CD4-positive, alpha-beta T cell treated with Interleukin-21 for 1 hour (primary cell): ENCODE data around the gene PHF19.

Experiments
- DNase-seq: peaks from one replicate; pipeline ENCODE4 v3.0.0-alpha.2; 2020

Gene PHF19

DNA sequence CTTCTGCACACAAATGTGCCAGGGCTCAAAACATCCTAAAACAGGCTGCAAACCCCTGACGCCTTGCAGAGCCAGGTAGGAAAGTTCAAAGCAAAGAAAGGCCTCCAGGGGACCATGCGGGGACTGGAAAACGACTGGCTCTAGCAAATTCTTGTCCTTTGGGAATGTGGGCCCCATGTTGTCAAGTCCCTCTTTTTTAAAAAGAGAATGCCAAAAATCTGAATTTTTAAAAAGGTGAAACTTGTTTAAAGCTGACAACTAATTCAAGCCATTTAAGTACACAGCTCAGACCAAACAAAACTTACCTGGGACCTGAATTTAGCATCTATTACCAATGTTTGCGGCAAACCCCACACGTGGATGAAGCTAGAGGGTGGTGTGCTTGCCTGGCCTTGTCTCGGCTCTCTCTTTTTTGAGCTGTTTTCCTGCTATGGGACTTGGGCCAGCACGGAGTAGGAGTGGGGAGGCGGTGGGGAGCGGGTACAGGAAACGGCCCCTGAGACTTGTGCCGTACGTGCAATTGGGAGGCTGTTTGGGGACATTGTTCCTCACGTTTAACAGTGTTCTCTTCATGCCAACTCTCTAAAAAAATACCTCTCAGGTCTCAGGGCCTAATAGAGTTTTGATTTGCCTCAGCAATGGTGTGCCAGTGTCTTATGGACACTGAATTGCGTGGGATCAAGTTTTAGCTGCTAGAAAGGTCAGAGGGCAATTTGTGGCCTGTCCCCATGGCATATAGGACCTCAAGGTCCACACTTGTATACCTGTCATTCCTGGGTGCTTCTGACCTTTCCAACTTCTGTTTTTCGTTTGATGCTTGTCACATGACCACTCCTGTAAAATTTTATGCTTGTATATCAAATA is 15.1 kb upstream of the PHF19 start:
- DNase-seq, result peak; percentile 41

DNA sequence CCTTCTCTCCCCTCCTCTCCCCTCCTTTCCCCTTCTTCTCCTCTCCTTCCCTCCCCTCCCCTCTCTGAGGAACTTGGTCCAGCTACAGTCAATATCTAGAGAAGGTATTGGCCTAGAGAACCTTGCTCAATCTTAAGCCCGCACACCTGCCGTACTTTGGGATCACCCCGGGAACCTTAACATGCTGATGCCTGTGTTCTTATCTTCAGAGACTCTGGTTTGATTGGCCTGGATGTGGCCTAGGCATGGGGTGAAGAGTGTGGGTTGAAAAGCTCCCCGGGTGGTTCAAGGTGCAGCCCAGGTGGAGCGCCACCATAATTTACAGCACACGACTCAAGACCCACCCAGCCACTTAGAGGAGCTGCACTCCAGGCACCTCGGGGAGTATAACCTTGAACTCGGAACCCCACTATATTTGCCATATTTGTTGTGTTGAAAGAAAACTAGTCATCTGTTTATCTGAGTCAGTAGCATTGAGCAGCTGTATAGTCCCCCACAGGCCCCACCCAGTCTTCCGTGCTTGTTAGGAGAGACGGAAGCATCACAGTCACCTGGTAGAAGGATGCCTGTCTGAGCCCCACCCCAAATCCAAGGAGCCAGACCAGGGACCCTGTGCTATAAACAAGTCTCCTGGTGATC is 14.4 kb upstream of the PHF19 start:
- peak; percentile 62 for DNase-seq

GRCh38 chr9:120890320-120891244 is 13.6 kb upstream of the PHF19 start:
- peak; percentile 73 for DNase-seq

GRCh38 chr9:120889606-120890271 is 12.8 kb upstream of the PHF19 start:
- no peak for DNase-seq

- DNase-seq, result no peak
Observed at GRCh38 chr9:120888626-120889025, 11.6 kb upstream of the PHF19 start.

DNA sequence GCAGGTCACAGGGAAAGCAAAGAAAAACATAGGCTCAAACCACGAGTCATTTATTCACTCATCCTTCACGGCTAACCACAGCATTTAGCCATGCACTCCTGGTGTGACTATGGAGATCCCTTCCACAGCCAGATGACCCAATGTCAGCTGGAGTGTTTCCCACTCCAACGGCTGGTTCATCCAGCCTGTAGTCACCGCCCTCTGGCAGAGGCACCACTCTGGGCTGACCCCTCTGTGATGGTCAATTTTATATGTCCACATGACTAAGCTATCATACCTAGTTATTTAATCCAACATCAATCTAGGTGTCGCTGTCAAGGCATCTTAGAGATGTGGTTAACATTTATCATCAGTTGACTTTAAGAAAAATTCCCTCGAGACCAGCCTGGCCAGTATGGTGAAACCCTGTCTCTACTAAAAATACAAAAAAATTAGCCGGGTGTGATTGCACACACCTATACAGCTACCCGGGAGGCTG is 9.5 kb upstream of the PHF19 start:
- DNase-seq, result no peak

- DNase-seq, result no peak
Observed at GRCh38 chr9:120885958-120886357, 9.0 kb upstream of the PHF19 start.

- DNase-seq, result no peak
Observed at GRCh38 chr9:120885457-120885856, 8.5 kb upstream of the PHF19 start.

- DNase-seq, result no peak
Observed at GRCh38 chr9:120883608-120883996, 6.6 kb upstream of the PHF19 start.

GRCh38 chr9:120882935-120883607 is 6.1 kb upstream of the PHF19 start:
- peak; percentile 44 for DNase-seq

GRCh38 chr9:120879446-120879845 is 2.5 kb upstream of the PHF19 start:
- peak; percentile 37 for DNase-seq

DNA sequence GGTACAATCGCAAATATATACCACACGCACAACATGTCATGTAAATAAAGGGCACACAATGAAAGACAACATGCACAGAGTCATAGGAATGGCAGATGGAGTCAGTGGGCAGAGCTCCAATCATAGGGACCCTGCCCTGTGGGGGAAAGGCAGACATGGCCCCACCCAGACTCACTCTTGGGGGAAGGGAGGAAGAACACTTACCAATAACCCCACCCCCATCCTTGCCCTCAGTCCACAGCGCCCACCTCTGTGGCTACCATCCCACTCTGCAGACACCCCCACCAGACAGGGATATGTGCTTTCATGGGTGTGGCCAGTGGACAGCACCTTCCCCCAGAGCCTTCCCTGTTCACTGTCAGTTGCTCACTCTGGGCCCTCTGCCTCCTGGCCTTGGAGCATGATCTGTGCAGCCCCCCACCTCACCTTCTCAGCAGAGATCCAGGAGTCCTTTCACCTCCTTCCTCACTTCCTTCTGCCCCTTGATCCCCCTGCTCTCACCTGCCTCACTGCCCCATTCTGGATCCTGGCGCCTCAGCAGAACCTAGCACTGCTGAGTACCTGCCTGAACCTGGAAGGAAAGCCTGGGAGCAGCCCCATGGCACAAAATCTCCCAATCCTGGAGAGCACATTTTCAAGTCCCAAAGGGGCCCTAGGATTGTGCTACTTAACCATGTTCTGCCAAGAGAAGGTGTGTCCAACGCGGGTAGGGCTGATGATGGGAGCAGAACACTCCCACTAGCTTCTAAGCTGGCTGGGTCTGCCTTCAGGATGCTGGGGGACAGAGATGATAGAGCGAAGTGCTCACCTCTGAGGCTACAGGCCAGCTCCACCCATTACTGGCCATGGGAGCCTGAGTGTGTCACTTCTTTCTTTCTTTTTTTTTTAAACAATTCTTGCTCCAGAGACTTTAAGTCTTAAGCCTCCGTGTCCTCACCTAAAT is 1.5 kb upstream of the PHF19 start:
- DNase-seq, result peak; percentile 37

DNA sequence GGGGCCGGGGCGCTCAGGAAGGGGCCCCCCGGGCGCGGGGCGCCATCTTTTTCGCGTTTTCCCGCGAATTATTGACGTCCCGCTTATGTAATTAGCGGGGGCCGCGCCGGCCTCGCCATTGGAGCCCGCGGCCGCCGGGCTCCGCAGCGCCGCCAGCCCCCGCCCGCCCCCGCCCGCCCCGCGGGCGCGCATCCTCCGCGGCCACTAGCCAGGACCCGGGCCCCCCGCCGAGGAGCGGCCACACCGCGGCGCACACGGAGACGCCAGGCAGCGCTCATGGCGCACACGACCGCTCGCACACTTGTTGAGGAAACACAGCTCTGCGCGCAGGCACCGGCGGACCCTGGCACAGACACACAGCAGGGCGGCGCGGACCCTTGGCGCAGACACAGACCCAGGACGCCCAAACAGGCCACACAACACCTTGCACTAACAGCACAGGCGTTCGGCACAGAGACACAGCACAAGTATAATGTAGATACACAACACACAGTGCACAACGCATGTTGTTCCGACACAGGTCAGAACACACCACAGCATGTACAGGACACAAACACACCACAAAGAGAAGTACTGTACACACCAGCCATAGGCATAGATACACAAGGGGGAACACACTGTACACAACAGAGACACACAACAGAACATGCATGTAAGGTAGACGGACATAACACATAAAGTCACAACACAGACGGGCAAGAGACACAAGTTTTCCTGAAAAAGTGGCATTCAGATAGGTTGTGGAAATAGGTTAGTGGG is 467 bp upstream of the PHF19 start:
- peak; percentile 69 for DNase-seq

- peak; percentile 89 for DNase-seq
Observed at GRCh38 chr9:120875954-120876841, 790 bp downstream of the PHF19 start.

DNA sequence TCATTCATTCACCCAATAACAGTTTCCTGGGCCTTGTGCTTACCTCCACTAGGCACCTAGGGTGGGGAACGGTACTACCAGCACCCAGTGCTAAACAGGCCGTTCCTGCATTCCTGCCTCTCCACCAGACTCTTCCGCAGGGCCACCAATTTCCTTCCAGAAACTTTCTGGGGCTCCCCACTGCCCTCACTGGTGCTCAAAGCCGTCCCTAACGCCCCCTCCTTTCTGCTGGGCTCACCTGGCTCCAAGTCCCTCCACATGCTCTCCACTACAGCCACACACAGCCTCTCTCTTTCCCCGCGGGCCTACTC is 1.4 kb downstream of the PHF19 start:
- DNase-seq, result no peak

GRCh38 chr9:120875195-120875565 is 1.8 kb downstream of the PHF19 start:
- no peak for DNase-seq

DNA sequence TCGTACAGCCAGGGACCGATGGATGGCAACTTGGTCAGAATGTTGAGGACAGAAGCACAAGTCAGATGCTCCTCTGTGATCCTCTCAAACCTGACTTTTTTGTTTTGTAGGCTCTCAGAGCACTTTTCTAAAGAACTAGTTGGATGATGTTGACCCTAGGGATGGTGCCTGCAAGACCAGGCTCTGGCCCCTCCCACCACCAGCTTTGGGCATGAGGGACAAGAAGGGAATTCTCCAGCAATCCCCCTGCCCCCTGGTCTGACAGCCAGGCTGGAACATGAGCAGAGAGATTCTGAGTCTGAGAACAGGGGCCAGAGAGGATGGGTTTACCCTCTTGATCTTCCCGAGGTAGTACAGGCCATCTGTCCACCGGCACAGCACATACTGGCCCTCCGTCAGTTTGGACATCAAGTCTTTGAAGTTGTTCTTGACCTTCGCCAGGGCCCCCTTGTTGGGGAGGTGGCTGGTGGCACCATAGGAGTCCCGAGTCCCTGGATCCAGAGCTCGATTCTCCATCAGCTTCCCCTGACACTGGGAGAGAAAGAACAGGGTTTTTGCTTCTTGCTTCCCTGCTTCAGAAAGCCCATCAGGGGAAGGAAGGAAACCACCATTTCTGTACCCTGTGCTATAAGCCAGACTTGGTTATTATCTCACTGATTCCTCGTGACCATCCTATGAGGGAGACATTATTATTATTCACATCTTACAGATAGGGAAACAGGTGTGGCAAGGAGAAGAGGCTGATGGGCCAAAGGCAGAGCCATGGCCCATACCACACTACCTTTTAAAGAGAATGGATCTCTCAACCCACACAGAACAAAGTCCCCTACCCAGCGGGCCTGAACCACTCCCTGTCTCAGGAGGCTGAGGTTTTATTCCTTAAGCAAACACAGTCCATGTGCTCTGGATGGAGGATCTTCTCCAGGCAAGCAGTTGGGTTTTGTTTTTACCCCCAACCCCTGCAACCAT is 2.5 kb downstream of the PHF19 start:
- DNase-seq, result no peak

DNA sequence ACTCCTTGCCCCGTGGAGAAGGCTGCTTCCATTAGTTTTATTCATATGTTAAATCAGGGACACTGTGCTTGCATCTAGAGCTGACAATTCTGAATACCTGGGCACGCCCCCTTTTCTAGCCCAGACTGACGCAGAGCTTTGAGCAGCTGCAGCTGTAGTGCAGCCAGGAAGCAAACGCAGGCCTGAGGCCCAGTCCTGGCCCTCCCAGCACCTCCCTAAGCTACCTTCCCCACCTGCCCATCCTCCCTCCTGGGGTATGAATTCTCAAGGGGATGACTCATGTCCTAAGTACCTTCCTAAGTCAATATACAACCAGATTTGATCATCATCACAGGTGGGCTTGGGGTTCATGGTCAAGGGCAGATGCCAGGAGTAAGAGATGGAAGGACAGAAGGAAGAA is 3.5 kb downstream of the PHF19 start:
- no peak for DNase-seq
